ENCODE results near the gene GUCA2B. TPM values are rescaled to one million over a fixed set of nuclear protein-coding genes. Genes with fewer than 3 reads are reported as not detected.

Gene GUCA2B
- total RNA-seq, 1 donor from 2014 or later = not detected

GRCh38 chr1:42201986-42202385 lies 48.8 kb downstream of the GUCA2B start:
- H3K4me1 ChIP-seq = no peaks in the 10 kb centered on the region
- H3K4me3 ChIP-seq = no peak overlapping the region
- intact Hi-C loops (cut with DNase I) = no loop called here
- H3K27me3 ChIP-seq = no peaks in the 10 kb centered on the region
- no peak for TF ChIP-seq POLR2AphosphoS5 (IDR thresholded peaks at IDR 0.05; ENCODE audit: insufficient read depth in 1 of 2, low read depth in 1 of 2)
- no peak for TF ChIP-seq POLR2A (IDR thresholded peaks at IDR 0.05)
- no peak for TF ChIP-seq CTCF (IDR thresholded peaks at IDR 0.05)
- no peak overlapping the region for H3K27ac ChIP-seq
- H3K36me3 ChIP-seq = peaks cover 0 to 29% of the 10 kb centered on the region in 2 donors
- no peak for DNase-seq (ENCODE audit: extremely low spot score in 2 of 2)
- no peaks in the 10 kb centered on the region for H3K9me3 ChIP-seq

Other genes starting within 250 kb of the GUCA2B start
- 2.9 TPM for gene HIVEP3, start 234.5 kb upstream of the GUCA2B start, total RNA-seq
- not detected for gene GUCA2A, start 11.3 kb downstream of the GUCA2B start, total RNA-seq
- gene FOXJ3, start 181.8 kb downstream of the GUCA2B start, total RNA-seq = 59.9 TPM
- gene RIMKLA, start 227.4 kb downstream of the GUCA2B start, total RNA-seq = 0.25 TPM

All from vagina (tissue), 2 donors.